Smooth muscle cell (in vitro differentiated cells): ENCODE measurements around the gene NLGN1. TPM values are rescaled to one million over a fixed set of nuclear protein-coding genes. Genes with fewer than 3 reads are reported as not detected.
"Not testable (repeated sequence)": the region's sequence is repeated elsewhere in the genome, so short reads cannot be mapped to it uniquely, and the experiment has no call there.

Experiments
- DNase-seq: peaks from one replicate; lab custom pipeline; 2025; ENCODE audit not compliant: unreplicated experiment; lab: John Stamatoyannopoulos, UW
- H2AFZ ChIP-seq: fragments of 200-600 bp; sonication (generic); 2 replicates; pipeline ENCODE4 v1.6.0; 2016; ENCODE audit warnings: antibody characterized with exemption, low read depth, mild to moderate bottlenecking
- H3F3A ChIP-seq: fragments of 200-600 bp; sonication (generic); 2 replicates; pipeline ENCODE4 v1.6.0; 2017; ENCODE audit warnings: antibody characterized with exemption, low read depth
- H3K27ac ChIP-seq: fragments of 200-600 bp; sonication (generic); 2 replicates; pipeline ENCODE4 v1.5.1; 2016; ENCODE audit warnings: low read depth, mild to moderate bottlenecking
- H3K27me3 ChIP-seq: fragments of 200-600 bp; sonication (generic); 2 replicates; pipeline ENCODE4 v1.6.1; 2016; ENCODE audit warnings: low read depth, mild to moderate bottlenecking
- H3K36me3 ChIP-seq: fragments of 200-600 bp; sonication (generic); 2 replicates; pipeline ENCODE4 v1.5.1; 2016; ENCODE audit warnings: low read depth
- H3K4me1 ChIP-seq: fragments of 200-600 bp; sonication (generic); 2 replicates; pipeline ENCODE4 v1.5.1; 2016; ENCODE audit warnings: low read depth
- H3K4me2 ChIP-seq: fragments of 200-600 bp; sonication (generic); 2 replicates; pipeline ENCODE4 v1.6.0; 2016; ENCODE audit warnings: mild to moderate bottlenecking
- H3K4me3 ChIP-seq: fragments of 200-600 bp; sonication (generic); 2 replicates; pipeline ENCODE4 v1.5.1; 2016; ENCODE audit warnings: mild to moderate bottlenecking
- H3K79me2 ChIP-seq: fragments of 200-600 bp; sonication (generic); 2 replicates; pipeline ENCODE4 v1.6.0; 2016; ENCODE audit warnings: low read depth, mild to moderate bottlenecking
- H3K9ac ChIP-seq: fragments of 200-600 bp; sonication (generic); 2 replicates; pipeline ENCODE4 v1.6.0; 2016; ENCODE audit warnings: low read depth
- H3K9me3 ChIP-seq: fragments of 200-600 bp; sonication (generic); replicated peaks from 2 replicates; pipeline ENCODE4 v1.5.1; 2016; ENCODE audit warnings: low read depth
- H4K20me1 ChIP-seq: fragments of 200-600 bp; sonication (generic); 2 replicates; pipeline ENCODE4 v1.6.0; 2016; ENCODE audit warnings: low read depth
- WGBS: methylation state at CpG from one replicate; pipeline ENCODE4 v1.1.7; 2016; ENCODE audit warnings: low lambda C conversion rate; 5-methylcytosine and 5-hydroxymethylcytosine counted together
- polyA plus RNA-seq: library from polyadenylated mRNA; unstranded; fragments of >200 nt; fragmentation: Nextera tagmentation; extraction: Ambion mirVana; gene quantifications from 2 replicates; pipeline ENCODE4 v1.2.1, GENCODE V29; 2016
- total RNA-seq: library from RNA; depleted of rRNA; stranded (reverse); fragments of >200 nt; gene quantifications from 2 replicates; pipeline ENCODE4 v1.2.3, GENCODE V29; 2014
- TF ChIP-seq, protein P1 (sequence below): fragments of 200-600 bp; sonication (generic); IDR thresholded peaks from 2 replicates; pipeline ENCODE4 v1.5.1; 2017; ENCODE audit warnings: borderline replicate concordance, mild to moderate bottlenecking, antibody characterized with exemption; ENCODE audit not compliant: insufficient read depth, poor library complexity, severe bottlenecking

The NLGN1 gene
- total and polyA plus RNA-seq, 2 experiments from 2014 or later = 0.04 TPM; not detected in 1

DNA sequence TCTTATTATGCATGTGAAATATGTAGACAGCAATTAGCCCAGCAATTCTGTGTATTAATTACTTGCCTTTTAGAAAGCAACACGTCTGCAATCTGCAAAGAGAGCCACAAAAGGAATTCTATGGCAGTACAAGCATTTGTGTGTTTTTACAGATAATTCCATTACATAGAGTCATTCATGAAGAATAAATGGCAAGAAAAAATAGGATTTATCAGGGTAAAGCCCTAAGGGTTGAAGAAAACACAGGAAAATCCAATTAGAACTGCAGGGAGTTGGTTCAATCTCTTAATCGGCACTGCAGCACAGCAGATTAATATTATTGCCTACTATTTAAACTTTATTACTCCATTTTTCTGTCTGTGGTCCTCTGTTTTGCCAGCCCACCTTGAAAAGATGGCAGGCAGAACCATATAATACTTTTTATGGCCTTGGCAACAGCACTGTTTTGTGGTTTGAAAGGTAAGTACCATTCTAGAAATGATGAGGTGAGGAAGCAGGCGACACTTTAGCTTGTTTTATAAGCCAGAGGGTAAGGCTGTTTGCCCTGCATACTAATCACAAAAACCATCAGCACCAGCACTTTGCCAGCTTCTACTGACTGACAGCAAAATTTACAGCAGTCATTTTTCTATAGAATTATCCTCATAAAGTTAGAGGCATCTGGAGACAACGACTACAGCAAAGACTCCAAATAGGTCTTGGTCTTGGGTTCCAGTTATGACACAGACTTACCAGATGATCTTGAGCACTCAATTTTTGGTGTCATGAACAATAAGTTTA, 823.4 kb downstream of the NLGN1 start:
- Histone ChIP-seq H3K27me3 (no peaks in the 10 kb centered on the region), H3K9ac (no peak overlapping the region), H3K79me2 (no peaks in the 10 kb centered on the region), H3K27ac (no peak overlapping the region), H3K4me3 (no peak overlapping the region), H4K20me1 (no peaks in the 10 kb centered on the region), H2AFZ (no peak overlapping the region), H3K36me3 (no peaks in the 10 kb centered on the region), H3K9me3 (no peaks in the 10 kb centered on the region), H3K4me2 (no peak overlapping the region), H3F3A (no peaks in the 10 kb centered on the region), H3K4me1 (no peaks in the 10 kb centered on the region)
- TF ChIP-seq, protein P1, sequence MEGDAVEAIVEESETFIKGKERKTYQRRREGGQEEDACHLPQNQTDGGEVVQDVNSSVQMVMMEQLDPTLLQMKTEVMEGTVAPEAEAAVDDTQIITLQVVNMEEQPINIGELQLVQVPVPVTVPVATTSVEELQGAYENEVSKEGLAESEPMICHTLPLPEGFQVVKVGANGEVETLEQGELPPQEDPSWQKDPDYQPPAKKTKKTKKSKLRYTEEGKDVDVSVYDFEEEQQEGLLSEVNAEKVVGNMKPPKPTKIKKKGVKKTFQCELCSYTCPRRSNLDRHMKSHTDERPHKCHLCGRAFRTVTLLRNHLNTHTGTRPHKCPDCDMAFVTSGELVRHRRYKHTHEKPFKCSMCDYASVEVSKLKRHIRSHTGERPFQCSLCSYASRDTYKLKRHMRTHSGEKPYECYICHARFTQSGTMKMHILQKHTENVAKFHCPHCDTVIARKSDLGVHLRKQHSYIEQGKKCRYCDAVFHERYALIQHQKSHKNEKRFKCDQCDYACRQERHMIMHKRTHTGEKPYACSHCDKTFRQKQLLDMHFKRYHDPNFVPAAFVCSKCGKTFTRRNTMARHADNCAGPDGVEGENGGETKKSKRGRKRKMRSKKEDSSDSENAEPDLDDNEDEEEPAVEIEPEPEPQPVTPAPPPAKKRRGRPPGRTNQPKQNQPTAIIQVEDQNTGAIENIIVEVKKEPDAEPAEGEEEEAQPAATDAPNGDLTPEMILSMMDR = no peak
- WGBS = 60% methylated on average over 4 of the region's 4 CpGs
- no peak for DNase-seq

- Histone ChIP-seq H3K9me3 (no peaks in the 10 kb centered on the region), H4K20me1 (no peaks in the 10 kb centered on the region), H2AFZ (no peak overlapping the region), H3K36me3 (no peaks in the 10 kb centered on the region), H3K27me3 (no peaks in the 10 kb centered on the region), H3K4me1 (no peaks in the 10 kb centered on the region), H3K4me3 (no peak overlapping the region), H3K9ac (no peak overlapping the region), H3K79me2 (no peaks in the 10 kb centered on the region), H3K4me2 (no peak overlapping the region), H3F3A (no peaks in the 10 kb centered on the region), H3K27ac (no peak overlapping the region)
- TF ChIP-seq, protein P1 = no peak
- no peak for DNase-seq
- WGBS = 78% methylated on average over 6 of the region's 6 CpGs
Measured at GRCh38 chr3:174223042-174223441, 825.5 kb downstream of the NLGN1 start.

- 96% methylated on average over 1 of the region's 1 CpG for WGBS
- H3K4me1 ChIP-seq = no peaks in the 10 kb centered on the region
- H2AFZ ChIP-seq = no peak overlapping the region
- no peaks in the 10 kb centered on the region for H3K9me3 ChIP-seq
- no peaks in the 10 kb centered on the region for H3F3A ChIP-seq
- H3K27me3 ChIP-seq = no peaks in the 10 kb centered on the region
- no peak overlapping the region for H3K4me3 ChIP-seq
- TF ChIP-seq, protein P1 = no peak
- no peak for DNase-seq
- H3K79me2 ChIP-seq = no peaks in the 10 kb centered on the region
- H4K20me1 ChIP-seq = no peaks in the 10 kb centered on the region
- H3K9ac ChIP-seq = no peak overlapping the region
- no peak overlapping the region for H3K27ac ChIP-seq
- H3K4me2 ChIP-seq = no peak overlapping the region
- no peaks in the 10 kb centered on the region for H3K36me3 ChIP-seq
Measured at GRCh38 chr3:174223626-174224025, 826.1 kb downstream of the NLGN1 start.

GRCh38 chr3:174229916-174230315, 832.4 kb downstream of the NLGN1 start:
- Histone ChIP-seq H4K20me1 (no peaks in the 10 kb centered on the region), H3K4me2 (no peak overlapping the region), H3K27me3 (no peaks in the 10 kb centered on the region), H3K36me3 (no peaks in the 10 kb centered on the region), H3K9me3 (no peaks in the 10 kb centered on the region), H3K27ac (no peak overlapping the region), H3K9ac (no peak overlapping the region), H2AFZ (no peak overlapping the region), H3F3A (no peaks in the 10 kb centered on the region), H3K79me2 (no peaks in the 10 kb centered on the region), H3K4me3 (no peak overlapping the region), H3K4me1 (no peaks in the 10 kb centered on the region)
- no peak for DNase-seq
- TF ChIP-seq, protein P1 = no peak
- WGBS = 69% methylated on average over 2 of the region's 2 CpGs

- not testable (repeated sequence) for H3F3A ChIP-seq, H3K27ac ChIP-seq, H4K20me1 ChIP-seq, H2AFZ ChIP-seq, H3K4me2 ChIP-seq, H3K36me3 ChIP-seq, H3K9ac ChIP-seq, H3K27me3 ChIP-seq, DNase-seq, H3K4me3 ChIP-seq, H3K4me1 ChIP-seq, H3K9me3 ChIP-seq, H3K79me2 ChIP-seq
- 55% methylated on average over 10 of the region's 10 CpGs for WGBS
Measured at GRCh38 chr3:174232028-174232657, 834.6 kb downstream of the NLGN1 start.
